ENCODE results near the gene CCDC185. TPM values are rescaled to one million over a fixed set of nuclear protein-coding genes. Genes with fewer than 3 reads are reported as not detected.
"Not testable (repeated sequence)": the region's sequence is repeated elsewhere in the genome, so short reads cannot be mapped to it uniquely, and the experiment has no call there.

The CCDC185 gene
- total and polyA plus RNA-seq, 2 experiments from 2014 or later, result not detected

DNA sequence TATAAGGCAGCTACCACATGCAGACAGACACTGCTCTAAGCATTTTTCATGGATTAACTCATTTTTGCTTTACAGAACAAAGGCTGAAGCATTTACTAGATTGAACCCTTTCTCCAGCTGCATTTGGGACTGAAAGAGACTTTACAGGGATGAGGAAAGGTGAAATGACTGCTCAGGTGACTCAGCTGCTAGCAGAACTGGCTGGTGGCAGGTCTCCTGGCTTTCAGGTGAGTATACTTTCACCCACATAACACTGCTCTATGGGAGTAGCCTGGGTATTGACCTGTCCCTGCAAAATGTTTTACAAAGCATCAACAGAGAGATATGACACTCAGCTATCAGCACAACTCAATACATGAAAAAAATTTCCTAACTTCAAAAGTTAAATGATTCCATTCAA is 2.6 kb upstream of the CCDC185 start:
- H3K27me3 ChIP-seq, result no peaks in the 10 kb centered on the region
- H3K4me1 ChIP-seq (ENCODE audit: low read depth), result no peaks in the 10 kb centered on the region
- no peaks in the 10 kb centered on the region for H3K36me3 ChIP-seq
- no peak overlapping the region for H3K27ac ChIP-seq
- no peak overlapping the region for H3K4me3 ChIP-seq
- no peaks in the 10 kb centered on the region for H3K9me3 ChIP-seq (ENCODE audit: low read depth)
- TF ChIP-seq, protein P1, sequence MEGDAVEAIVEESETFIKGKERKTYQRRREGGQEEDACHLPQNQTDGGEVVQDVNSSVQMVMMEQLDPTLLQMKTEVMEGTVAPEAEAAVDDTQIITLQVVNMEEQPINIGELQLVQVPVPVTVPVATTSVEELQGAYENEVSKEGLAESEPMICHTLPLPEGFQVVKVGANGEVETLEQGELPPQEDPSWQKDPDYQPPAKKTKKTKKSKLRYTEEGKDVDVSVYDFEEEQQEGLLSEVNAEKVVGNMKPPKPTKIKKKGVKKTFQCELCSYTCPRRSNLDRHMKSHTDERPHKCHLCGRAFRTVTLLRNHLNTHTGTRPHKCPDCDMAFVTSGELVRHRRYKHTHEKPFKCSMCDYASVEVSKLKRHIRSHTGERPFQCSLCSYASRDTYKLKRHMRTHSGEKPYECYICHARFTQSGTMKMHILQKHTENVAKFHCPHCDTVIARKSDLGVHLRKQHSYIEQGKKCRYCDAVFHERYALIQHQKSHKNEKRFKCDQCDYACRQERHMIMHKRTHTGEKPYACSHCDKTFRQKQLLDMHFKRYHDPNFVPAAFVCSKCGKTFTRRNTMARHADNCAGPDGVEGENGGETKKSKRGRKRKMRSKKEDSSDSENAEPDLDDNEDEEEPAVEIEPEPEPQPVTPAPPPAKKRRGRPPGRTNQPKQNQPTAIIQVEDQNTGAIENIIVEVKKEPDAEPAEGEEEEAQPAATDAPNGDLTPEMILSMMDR (IDR thresholded peaks at IDR 0.05; ENCODE audit: low read depth, low read length), result no peak
- no peak for DNase-seq (ENCODE audit: low read depth in 1 of 2, low spot score in 1 of 2)

DNA sequence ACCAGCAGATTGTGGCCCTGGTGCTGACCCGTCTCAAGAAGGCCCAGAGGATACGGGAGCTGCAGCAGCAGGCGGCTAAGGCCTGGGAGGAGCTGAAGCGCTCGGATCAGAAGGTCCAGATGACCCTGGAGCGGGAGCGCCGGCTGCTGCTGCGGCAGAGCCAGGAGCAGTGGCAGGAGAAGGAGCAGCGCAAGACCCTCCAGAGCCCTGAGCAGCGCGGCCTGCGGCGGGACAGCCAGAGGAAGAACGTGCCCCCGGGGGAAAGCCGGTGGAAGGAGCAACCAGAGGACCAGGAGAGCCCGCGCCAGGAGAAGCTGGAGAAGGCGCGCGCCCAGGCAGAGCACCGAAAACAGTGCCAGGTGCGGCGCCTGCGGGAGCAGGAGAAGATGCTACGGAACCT is 1.0 kb downstream of the CCDC185 start:
- no peaks in the 10 kb centered on the region for H3K27me3 ChIP-seq
- TF ChIP-seq, protein P1 (IDR thresholded peaks at IDR 0.05; ENCODE audit: low read depth, low read length), result no peak
- no peaks in the 10 kb centered on the region for H3K36me3 ChIP-seq
- no peaks in the 10 kb centered on the region for H3K4me1 ChIP-seq (ENCODE audit: low read depth)
- no peak overlapping the region for H3K4me3 ChIP-seq
- DNase-seq (ENCODE audit: low read depth in 1 of 2, low spot score in 1 of 2), result no peak
- H3K27ac ChIP-seq, result no peak overlapping the region
- no peaks in the 10 kb centered on the region for H3K9me3 ChIP-seq (ENCODE audit: low read depth)

DNA sequence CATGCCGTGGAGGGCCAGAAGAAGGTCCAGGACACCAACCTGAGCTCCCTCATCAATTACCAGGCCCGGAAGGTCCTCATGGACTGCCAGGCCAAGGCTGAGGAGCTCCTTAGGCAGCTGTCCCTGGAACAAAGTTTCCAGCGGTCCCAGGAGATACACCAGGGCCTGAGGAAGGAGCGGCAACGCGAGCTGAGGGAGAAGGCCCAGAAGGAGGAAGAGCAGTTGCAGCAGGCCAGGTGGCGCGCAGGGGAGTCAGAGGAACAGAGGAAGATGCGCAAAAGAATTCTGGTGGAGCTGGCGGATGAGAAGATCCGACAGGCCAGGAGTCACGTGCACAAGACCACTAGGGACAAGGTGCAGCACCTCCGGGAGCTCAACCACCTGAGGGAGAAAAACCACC is 1.5 kb downstream of the CCDC185 start:
- TF ChIP-seq, protein P1 (IDR thresholded peaks at IDR 0.05; ENCODE audit: low read depth, low read length), result no peak
- Histone ChIP-seq H3K27ac (no peak overlapping the region), H3K4me3 (no peak overlapping the region), H3K4me1 (ENCODE audit: low read depth) (no peaks in the 10 kb centered on the region), H3K27me3 (no peaks in the 10 kb centered on the region), H3K36me3 (no peaks in the 10 kb centered on the region), H3K9me3 (ENCODE audit: low read depth) (no peaks in the 10 kb centered on the region)
- no peak for DNase-seq (ENCODE audit: low read depth in 1 of 2, low spot score in 1 of 2)

DNA sequence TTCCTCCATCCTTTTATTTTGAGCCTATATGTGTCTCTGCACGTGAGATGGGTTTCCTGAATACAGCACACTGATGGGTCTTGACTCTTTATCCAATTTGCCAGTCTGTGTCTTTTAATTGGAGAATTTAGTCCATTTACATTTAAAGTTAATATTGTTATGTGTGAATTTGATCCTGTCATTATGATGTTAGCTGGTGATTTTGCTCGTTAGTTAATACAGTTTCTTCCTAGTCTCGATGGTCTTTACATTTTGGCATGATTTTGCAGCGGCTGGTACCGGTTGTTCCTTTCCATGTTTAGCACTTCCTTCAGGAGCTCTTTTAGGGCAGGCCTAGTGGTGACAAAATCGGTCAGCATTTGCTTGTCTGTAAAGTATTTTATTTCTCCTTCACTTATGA is 6.2 kb downstream of the CCDC185 start:
- not testable (repeated sequence) for H3K4me1 ChIP-seq (ENCODE audit: low read depth); H3K36me3 ChIP-seq; DNase-seq (ENCODE audit: low read depth in 1 of 2, low spot score in 1 of 2); H3K9me3 ChIP-seq (ENCODE audit: low read depth); H3K27ac ChIP-seq; H3K27me3 ChIP-seq; H3K4me3 ChIP-seq

DNA sequence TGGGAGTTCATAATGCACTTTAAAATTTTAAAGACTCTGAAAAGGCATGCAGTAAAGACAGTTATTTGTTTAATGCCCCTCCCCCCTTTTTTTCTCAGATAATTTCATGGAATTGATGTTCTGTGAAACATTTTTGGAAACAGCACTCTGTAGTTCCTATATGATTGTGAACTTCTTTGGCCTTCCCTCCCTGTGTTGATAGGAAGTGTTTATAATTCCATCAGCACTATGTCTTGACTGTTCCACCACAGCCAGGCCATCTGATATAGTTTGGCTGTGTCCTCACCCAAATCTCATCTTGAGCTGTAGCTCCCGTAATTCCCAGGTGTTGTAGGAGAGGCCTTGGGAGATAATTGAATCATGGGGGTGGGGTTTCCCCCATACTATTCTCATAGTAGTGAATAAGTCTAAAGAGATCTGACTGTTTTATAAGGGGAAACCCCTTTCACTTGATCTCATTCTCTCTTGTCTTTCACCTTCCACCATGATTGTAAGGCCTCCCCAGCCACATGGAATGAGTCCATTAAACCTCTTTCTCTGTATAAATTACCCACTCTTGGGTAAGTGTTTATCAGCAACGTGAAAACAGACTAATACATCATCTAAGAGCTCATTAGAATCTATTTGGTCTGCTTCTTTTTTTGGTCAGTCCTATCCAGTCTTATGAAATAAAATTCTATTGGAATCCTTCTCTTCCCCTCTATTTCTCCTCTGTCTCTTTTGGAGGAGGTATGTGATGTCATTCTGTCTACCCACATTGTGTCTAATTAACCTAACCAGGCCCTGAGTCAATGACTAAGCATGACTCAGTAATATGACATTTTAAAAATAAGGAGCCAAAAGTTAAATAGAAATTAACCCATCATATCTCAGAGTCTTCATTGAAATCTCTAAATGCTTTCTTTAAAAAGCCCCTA is 8.9 kb downstream of the CCDC185 start:
- no peaks in the 10 kb centered on the region for H3K9me3 ChIP-seq (ENCODE audit: low read depth)
- H3K36me3 ChIP-seq, result no peaks in the 10 kb centered on the region
- no peak overlapping the region for H3K4me3 ChIP-seq
- no peaks in the 10 kb centered on the region for H3K4me1 ChIP-seq (ENCODE audit: low read depth)
- H3K27ac ChIP-seq, result no peak overlapping the region
- TF ChIP-seq, protein P1 (IDR thresholded peaks at IDR 0.05; ENCODE audit: low read depth, low read length), result no peak
- no peaks in the 10 kb centered on the region for H3K27me3 ChIP-seq
- DNase-seq (ENCODE audit: low read depth in 1 of 2, low spot score in 1 of 2), result peak in 1 of 2 donors; percentile 63

DNA sequence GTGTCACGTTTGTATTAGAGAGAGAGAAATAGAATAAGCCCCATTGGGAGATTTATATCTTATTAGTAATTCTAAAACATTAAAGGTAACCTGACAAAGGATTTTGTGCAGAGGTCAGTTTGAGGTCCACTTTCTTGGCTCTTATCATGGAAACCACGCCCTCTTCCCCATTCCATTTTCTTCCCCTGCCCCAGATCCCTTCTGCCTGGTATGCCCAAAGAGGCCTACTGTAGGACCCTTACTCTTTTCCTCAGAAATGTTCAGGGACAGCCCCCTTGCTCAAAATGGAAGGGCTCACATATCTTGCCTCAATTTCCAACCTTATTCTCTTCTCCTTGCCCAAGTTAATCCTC is 9.6 kb downstream of the CCDC185 start:
- TF ChIP-seq, protein P1 (IDR thresholded peaks at IDR 0.05; ENCODE audit: low read depth, low read length), result no peak
- no peaks in the 10 kb centered on the region for H3K4me1 ChIP-seq (ENCODE audit: low read depth)
- no peaks in the 10 kb centered on the region for H3K9me3 ChIP-seq (ENCODE audit: low read depth)
- no peak overlapping the region for H3K4me3 ChIP-seq
- DNase-seq (ENCODE audit: low read depth in 1 of 2, low spot score in 1 of 2), result no peak
- H3K36me3 ChIP-seq, result no peaks in the 10 kb centered on the region
- no peaks in the 10 kb centered on the region for H3K27me3 ChIP-seq
- no peak overlapping the region for H3K27ac ChIP-seq

Data from cardiac muscle cell (in vitro differentiated cells and primary cell).